MG63 (cell line): ENCODE measurements around the gene CFAP299. TPM values are rescaled to one million over a fixed set of nuclear protein-coding genes. Genes with fewer than 3 reads are reported as not detected.

Experiments
- DNase-seq: peaks from one replicate; pipeline ENCODE4 v3.0.0-alpha.2; 2020
- H3K27me3 ChIP-seq: fragments of 250-450 bp; sonication (Bioruptor Pico); 2 replicates; pipeline ENCODE4 v1.5.1; 2020; ENCODE audit warnings: mild to moderate bottlenecking, moderate library complexity
- H3K36me3 ChIP-seq: fragments of 250-450 bp; sonication (Bioruptor Pico); 2 replicates; pipeline ENCODE4 v1.5.1; 2020; ENCODE audit warnings: mild to moderate bottlenecking, moderate library complexity
- H3K4me3 ChIP-seq: fragments of 250-450 bp; sonication (Bioruptor Pico); 2 replicates; pipeline ENCODE4 v1.5.1; 2020; ENCODE audit warnings: mild to moderate bottlenecking, moderate library complexity
- H3K9me3 ChIP-seq: fragments of 250-450 bp; sonication (Bioruptor Pico); 2 replicates; pipeline ENCODE4 v1.5.1; 2020; ENCODE audit warnings: mild to moderate bottlenecking, moderate library complexity
- total RNA-seq: library from RNA; depleted of rRNA; stranded (reverse); fragments of >200 nt; shearing (Covaris generic); gene quantifications from 2 replicates; pipeline ENCODE4 v1.2.3, GENCODE V29; 2014; ENCODE audit warnings: low replicate concordance

Gene CFAP299
- total RNA-seq, 1 experiment from 2014 or later: 0.76 TPM

GRCh38 chr4:80839281-80839680 is 503.8 kb downstream of the CFAP299 start:
- Histone ChIP-seq H3K36me3 (no peaks in the 10 kb centered on the region), H3K9me3 (no peaks in the 10 kb centered on the region), H3K4me3 (no peak overlapping the region), H3K27me3 (no peaks in the 10 kb centered on the region)
- no peak for DNase-seq

- Histone ChIP-seq H3K36me3 (no peaks in the 10 kb centered on the region), H3K9me3 (no peaks in the 10 kb centered on the region), H3K4me3 (no peak overlapping the region), H3K27me3 (no peaks in the 10 kb centered on the region)
- DNase-seq: no peak
Measured at GRCh38 chr4:80839792-80840191, 504.3 kb downstream of the CFAP299 start.

GRCh38 chr4:80840396-80840795 is 504.9 kb downstream of the CFAP299 start:
- Histone ChIP-seq H3K27me3 (no peaks in the 10 kb centered on the region), H3K4me3 (no peak overlapping the region), H3K9me3 (no peaks in the 10 kb centered on the region), H3K36me3 (no peaks in the 10 kb centered on the region)
- DNase-seq: no peak

DNA sequence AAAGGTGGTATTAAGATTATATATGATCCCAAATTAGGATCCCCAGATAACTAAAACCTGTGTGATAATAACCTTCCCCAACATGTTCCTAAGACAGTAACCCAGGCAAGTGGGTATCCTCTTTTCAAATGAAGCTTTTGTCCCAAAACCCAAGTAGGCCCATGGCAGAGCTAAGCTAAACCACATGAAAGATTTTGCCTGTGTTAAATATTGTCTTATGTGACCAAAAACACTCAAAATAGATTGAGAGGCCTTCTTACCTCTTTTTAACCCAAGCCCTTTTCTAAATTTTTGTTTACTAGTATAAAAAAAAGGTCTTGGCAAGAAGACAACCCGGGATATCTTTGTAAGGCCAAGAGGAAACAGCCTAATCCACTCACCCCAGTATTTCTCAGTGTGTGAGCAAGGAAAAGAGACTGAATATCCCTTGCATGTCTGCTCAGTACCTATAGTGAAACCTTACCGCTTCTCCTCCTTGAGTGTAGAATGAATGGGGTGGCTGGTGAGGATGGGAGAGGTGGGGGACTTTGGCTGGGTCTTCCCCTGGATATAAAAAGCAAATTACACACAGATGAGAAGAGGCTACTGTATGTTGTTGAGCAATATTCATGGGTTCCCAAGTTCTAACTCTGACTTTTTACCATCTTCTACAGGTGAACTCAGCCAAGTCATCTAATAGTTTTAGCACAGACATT is 506.2 kb downstream of the CFAP299 start:
- no peaks in the 10 kb centered on the region for H3K9me3 ChIP-seq

DNA sequence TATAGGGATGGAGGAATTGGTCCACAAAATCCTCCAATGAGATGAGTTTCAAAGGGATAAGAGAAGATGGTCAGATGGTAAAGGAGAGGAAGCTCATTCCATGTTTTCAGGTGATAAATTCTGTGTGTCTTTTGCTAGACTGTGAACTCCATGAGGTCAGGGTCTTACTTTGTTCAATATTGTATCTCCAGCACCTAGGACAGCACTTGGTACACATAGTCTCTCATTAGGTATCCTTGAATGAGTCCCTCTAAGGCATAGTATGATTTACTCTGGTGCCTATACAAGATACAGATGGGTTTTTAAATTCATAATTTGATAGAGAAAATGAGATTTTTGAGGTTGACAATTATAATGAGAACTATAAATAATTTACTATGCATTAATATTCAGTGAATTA is 510.7 kb downstream of the CFAP299 start:
- H3K36me3 ChIP-seq: no peaks in the 10 kb centered on the region
- no peak overlapping the region for H3K4me3 ChIP-seq
- no peaks in the 10 kb centered on the region for H3K27me3 ChIP-seq
- H3K9me3 ChIP-seq: no peaks in the 10 kb centered on the region
- no peak for DNase-seq

More for the DNA sequence above, 506.2 kb downstream of the CFAP299 start:
- Histone ChIP-seq H3K27me3 (no peaks in the 10 kb centered on the region), H3K36me3 (no peaks in the 10 kb centered on the region), H3K4me3 (no peak overlapping the region)
- no peak for DNase-seq

DNA sequence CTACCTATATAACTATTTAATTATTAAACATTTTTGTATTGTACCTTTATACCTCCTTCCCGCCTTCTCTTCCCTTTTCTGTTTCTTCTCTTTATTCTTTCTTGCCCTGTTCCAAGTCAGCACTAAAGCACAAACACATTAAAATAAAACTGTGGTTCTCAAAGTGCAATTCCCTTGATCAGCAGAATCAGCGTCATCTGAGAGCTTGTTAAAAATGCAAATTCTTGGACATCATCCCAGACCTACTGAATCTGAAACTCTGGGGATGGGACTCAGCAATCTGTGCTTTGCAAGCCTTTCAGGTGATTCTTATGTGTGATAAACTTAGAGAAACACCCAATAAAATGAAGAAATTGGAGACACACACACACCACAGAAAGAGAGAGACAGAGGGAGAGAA is 516.5 kb downstream of the CFAP299 start:
- no peaks in the 10 kb centered on the region for H3K27me3 ChIP-seq
- no peaks in the 10 kb centered on the region for H3K36me3 ChIP-seq
- no peaks in the 10 kb centered on the region for H3K9me3 ChIP-seq
- no peak for DNase-seq
- no peak overlapping the region for H3K4me3 ChIP-seq

- H3K36me3 ChIP-seq: no peaks in the 10 kb centered on the region
- H3K27me3 ChIP-seq: no peaks in the 10 kb centered on the region
- no peaks in the 10 kb centered on the region for H3K9me3 ChIP-seq
- no peak overlapping the region for H3K4me3 ChIP-seq
- DNase-seq: no peak
Measured at GRCh38 chr4:80873571-80873970, 538.0 kb downstream of the CFAP299 start.

GRCh38 chr4:80874979-80875378 is 539.4 kb downstream of the CFAP299 start:
- Histone ChIP-seq H3K4me3 (no peak overlapping the region), H3K36me3 (no peaks in the 10 kb centered on the region)

DNA sequence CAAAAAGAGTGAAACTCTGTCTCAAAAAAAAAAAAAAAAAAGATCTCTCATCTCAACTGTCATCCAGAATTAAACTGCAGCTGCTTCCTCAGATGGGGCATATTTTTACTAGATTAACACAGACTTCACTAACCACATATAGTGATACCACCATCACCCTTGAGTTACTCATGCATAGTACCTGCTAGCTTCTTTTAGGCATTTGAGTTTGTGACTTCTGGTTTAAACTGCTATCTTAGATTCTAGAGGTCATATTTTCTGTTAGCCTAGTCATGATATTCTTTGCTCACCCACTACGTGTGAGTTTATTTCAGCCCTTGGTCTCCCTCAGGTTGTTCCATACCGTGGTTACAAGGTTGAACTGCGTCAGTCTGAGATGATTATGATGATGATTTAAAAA is 540.1 kb downstream of the CFAP299 start:
- no peaks in the 10 kb centered on the region for H3K27me3 ChIP-seq
- H3K9me3 ChIP-seq: no peaks in the 10 kb centered on the region
- H3K36me3 ChIP-seq: no peaks in the 10 kb centered on the region
- no peak for DNase-seq
- H3K4me3 ChIP-seq: no peak overlapping the region

More at GRCh38 chr4:80874979-80875378, 539.4 kb downstream of the CFAP299 start:
- Histone ChIP-seq H3K9me3 (no peaks in the 10 kb centered on the region), H3K27me3 (no peaks in the 10 kb centered on the region)
- no peak for DNase-seq

- no peaks in the 10 kb centered on the region for H3K27me3 ChIP-seq
- no peak overlapping the region for H3K4me3 ChIP-seq
- H3K36me3 ChIP-seq: no peaks in the 10 kb centered on the region
- no peak for DNase-seq
- no peaks in the 10 kb centered on the region for H3K9me3 ChIP-seq
Measured at GRCh38 chr4:80876810-80877209, 541.3 kb downstream of the CFAP299 start.

- no peak for DNase-seq
- H3K27me3 ChIP-seq: no peaks in the 10 kb centered on the region
- no peaks in the 10 kb centered on the region for H3K36me3 ChIP-seq
- H3K9me3 ChIP-seq: no peaks in the 10 kb centered on the region
- H3K4me3 ChIP-seq: no peak overlapping the region
Measured at GRCh38 chr4:80878218-80878617, 542.7 kb downstream of the CFAP299 start.

DNA sequence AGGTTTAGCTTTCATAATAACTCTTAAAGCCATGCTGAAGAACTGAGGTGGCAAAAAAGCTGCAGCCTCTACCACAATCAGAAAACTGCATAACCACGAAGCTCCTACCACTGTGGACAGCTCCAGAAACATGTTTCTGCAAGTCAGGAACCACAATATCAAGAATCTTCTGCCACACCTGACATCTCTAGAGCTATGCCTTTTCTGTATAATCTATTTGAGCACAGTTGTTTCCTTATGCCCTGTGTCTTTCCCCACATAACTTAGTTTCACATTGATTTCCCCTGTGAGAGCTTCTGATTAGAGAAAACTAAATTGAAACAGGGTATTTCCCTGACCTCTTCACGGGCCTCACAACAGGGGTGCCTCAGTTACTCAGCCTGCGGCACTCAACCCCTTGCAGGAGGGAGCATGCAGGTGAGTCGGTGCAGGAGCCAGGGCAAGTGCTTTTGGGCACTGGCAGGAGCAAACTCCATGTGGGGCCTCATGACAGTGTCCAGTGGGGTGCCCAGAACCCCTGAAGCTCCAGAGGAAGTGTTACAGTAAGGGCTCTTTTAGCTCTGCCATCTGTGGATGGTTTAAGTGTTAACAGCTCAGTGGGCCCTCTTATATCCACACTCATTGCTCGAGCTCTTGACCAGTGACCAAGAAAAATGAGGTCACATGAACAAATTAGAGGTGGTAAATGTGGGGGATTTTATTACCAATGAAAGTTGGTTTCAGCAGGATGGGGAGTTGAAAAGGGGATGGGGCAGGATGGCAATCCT is 562.2 kb downstream of the CFAP299 start:
- H3K9me3 ChIP-seq: no peaks in the 10 kb centered on the region
- no peak overlapping the region for H3K4me3 ChIP-seq
- DNase-seq: no peak
- no peaks in the 10 kb centered on the region for H3K27me3 ChIP-seq
- H3K36me3 ChIP-seq: no peaks in the 10 kb centered on the region

DNA sequence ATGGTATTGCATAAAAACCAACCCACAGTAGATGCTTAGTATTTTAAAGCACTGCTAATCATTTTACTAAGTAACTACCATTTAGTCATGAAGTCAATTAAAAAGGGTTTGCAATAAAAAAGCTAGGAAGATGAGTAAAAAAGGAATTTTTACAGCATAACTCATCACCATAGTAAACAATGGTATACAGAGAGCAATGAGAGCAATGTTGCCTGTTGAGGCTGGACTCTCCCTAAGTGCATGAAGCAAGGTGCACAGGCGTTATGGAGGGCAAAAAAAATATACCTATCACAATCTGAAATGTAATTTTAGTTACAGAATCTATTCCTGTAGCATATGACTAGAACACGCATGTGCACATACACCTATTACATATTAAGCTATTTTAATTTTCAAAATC is 565.4 kb downstream of the CFAP299 start:
- no peak overlapping the region for H3K4me3 ChIP-seq
- no peaks in the 10 kb centered on the region for H3K9me3 ChIP-seq
- H3K27me3 ChIP-seq: no peaks in the 10 kb centered on the region
- H3K36me3 ChIP-seq: no peaks in the 10 kb centered on the region
- DNase-seq: no peak

DNA sequence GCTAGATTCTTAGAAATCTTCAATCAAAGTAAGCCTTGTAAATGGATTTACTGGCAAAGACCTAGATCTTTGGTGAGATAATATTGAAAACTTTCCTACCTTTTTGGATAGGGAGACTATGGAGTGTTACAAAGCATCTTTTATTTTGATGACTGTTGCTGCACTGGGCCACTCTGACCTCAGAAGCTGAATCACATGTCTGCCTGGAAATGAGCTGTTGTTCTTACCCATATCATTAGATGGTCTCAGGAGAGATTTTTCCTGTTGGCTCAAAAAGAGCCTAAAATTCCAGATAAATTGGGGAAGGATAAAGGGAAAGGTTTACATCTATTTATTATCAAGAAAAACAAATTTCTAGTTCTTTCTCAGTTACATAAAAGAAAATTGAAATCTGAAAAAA is 567.5 kb downstream of the CFAP299 start:
- Histone ChIP-seq H3K36me3 (no peaks in the 10 kb centered on the region), H3K27me3 (no peaks in the 10 kb centered on the region), H3K9me3 (no peaks in the 10 kb centered on the region), H3K4me3 (no peak overlapping the region)
- no peak for DNase-seq

GRCh38 chr4:80909938-80910337 is 574.4 kb downstream of the CFAP299 start:
- Histone ChIP-seq H3K4me3 (no peak overlapping the region), H3K9me3 (no peaks in the 10 kb centered on the region), H3K27me3 (no peaks in the 10 kb centered on the region), H3K36me3 (no peaks in the 10 kb centered on the region)
- DNase-seq: no peak

DNA sequence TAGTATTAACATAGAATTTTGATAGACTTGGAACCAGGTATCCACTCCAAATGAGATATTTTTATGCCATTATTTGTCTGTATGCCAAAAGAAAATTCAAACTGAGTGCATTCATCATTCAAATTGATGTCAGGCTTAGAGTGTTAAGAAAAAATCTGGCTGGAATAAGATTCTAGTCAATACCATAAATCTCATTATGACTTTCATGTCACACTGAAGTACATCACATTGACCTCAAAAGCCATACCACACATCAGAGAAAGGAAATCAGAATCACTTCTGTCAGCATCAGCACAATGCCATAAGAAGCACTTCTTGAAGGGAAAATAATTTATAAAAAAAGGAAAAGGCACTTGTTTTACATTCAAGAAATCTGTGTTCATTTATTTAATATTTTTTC is 575.9 kb downstream of the CFAP299 start:
- H3K9me3 ChIP-seq: no peaks in the 10 kb centered on the region
- DNase-seq: no peak
- H3K36me3 ChIP-seq: no peaks in the 10 kb centered on the region
- no peaks in the 10 kb centered on the region for H3K27me3 ChIP-seq
- no peak overlapping the region for H3K4me3 ChIP-seq

DNA sequence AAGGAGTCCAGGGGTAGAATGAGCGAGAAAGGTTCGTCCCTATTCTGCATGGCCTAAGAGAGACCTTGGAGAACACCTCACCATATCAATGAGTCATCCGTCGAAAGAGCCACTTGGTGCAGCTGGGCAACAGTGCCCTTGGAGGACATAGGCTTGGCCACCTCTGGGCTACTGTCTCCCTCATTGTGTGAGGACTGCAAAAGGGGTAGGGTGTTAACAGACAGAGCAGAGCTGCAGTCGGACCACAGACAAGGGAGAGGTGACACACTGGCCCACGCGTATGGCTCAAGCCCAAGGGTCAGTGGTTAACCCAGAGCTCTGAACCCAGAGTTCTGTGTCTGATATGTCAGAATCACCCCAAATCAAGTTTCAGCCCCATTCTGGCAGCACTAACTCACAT is 576.8 kb downstream of the CFAP299 start:
- no peaks in the 10 kb centered on the region for H3K27me3 ChIP-seq
- H3K36me3 ChIP-seq: no peaks in the 10 kb centered on the region
- H3K4me3 ChIP-seq: no peak overlapping the region
- no peaks in the 10 kb centered on the region for H3K9me3 ChIP-seq
- no peak for DNase-seq

DNA sequence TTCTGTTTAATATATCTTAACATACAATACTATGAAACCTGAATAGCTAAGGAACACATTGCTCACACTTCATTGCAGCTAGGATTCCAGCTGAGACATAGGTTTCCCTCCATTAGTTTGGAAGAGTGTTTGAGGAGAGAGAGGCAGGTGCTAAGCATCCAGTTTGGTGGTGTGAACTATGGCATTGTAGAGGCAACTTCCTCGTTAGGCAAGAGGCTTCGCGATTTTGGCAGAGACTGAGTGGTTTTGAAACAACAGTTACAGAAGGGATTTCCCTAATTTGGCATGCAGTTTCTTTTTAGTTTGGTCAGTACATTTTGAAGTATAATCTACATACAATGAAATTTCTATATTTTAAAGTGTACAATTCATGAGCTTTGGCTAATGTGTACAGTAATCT is 577.9 kb downstream of the CFAP299 start:
- Histone ChIP-seq H3K36me3 (no peaks in the 10 kb centered on the region), H3K27me3 (no peaks in the 10 kb centered on the region), H3K9me3 (no peaks in the 10 kb centered on the region), H3K4me3 (no peak overlapping the region)
- no peak for DNase-seq
